Upper lobe of right lung (tissue), 1 donor: Measurements from ENCODE around the gene ACTR1B. TPM values are rescaled to one million over a fixed set of nuclear protein-coding genes. Genes with fewer than 3 reads are reported as not detected.

Source experiments
- ATAC-seq: fragments of 200-7000 bp; cut with Tn5 transposase; one replicate; pipeline ENCODE4 v1.9.1; 2020; ENCODE audit warnings: mild to moderate bottlenecking, moderate library complexity
- DNase-seq: peaks from one replicate; pipeline ENCODE4 v3.0.0-alpha.2; 2020
- H3K27ac ChIP-seq: fragments of 200-600 bp; one replicate; pipeline ENCODE4 v1.8.0; 2022
- H3K27me3 ChIP-seq: fragments of 200-600 bp; one replicate; pipeline ENCODE4 v1.8.0; 2022; ENCODE audit warnings: mild to moderate bottlenecking
- H3K36me3 ChIP-seq: fragments of 200-600 bp; one replicate; pipeline ENCODE4 v1.8.0; 2022
- H3K4me1 ChIP-seq: fragments of 200-600 bp; one replicate; pipeline ENCODE4 v1.8.0; 2022
- H3K4me3 ChIP-seq: fragments of 200-600 bp; one replicate; pipeline ENCODE4 v1.8.0; 2022; ENCODE audit warnings: mild to moderate bottlenecking
- H3K9me3 ChIP-seq: fragments of 200-600 bp; one replicate; pipeline ENCODE4 v1.8.0; 2022
- intact Hi-C: fragments of 100-400 bp; cut with DNase I; formaldehyde crosslinking; loops from one replicate; pipeline ENCODE4 v1.11.0; 2022
- total RNA-seq: library from RNA; stranded (reverse); fragmentation: NEBNext Ultra II Directional; extraction: Animal tissue kit (Norgen Biotek cat#: 25700); gene quantifications from one replicate; pipeline ENCODE4 v1.2.1, GENCODE V29; 2021
- TF ChIP-seq, protein P1 (sequence below): fragments of 200-600 bp; IDR thresholded peaks from one replicate; pipeline ENCODE4 v1.8.0; 2022; ENCODE audit warnings: antibody characterized with exemption
- donor health status: DM: no; HTN: yes; CAD: no; lungs with severe emphysema.

ACTR1B gene
- total RNA-seq, 1 donor from 2014 or later: 60.7 TPM

DNA sequence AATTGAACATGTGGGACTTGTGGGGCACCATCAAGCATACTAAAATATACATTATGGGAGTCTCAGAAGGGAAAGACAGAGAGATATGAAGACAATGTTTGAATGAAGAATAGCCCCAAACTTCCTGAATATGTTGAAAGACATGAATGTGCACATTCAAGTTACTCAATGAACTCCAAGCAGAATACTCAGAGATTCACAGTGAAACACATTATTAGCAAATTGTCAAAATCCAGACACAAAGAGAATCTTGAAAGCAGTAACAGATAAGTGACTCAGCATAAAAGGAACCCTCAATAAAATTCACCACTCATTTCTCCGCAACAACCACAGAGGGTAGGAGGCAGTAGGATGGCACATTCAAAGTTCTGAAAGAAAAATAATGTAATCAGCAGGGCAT is 14.5 kb upstream of the ACTR1B start:
- H3K36me3 ChIP-seq: no peaks in the 10 kb centered on the region
- TF ChIP-seq, protein P1, sequence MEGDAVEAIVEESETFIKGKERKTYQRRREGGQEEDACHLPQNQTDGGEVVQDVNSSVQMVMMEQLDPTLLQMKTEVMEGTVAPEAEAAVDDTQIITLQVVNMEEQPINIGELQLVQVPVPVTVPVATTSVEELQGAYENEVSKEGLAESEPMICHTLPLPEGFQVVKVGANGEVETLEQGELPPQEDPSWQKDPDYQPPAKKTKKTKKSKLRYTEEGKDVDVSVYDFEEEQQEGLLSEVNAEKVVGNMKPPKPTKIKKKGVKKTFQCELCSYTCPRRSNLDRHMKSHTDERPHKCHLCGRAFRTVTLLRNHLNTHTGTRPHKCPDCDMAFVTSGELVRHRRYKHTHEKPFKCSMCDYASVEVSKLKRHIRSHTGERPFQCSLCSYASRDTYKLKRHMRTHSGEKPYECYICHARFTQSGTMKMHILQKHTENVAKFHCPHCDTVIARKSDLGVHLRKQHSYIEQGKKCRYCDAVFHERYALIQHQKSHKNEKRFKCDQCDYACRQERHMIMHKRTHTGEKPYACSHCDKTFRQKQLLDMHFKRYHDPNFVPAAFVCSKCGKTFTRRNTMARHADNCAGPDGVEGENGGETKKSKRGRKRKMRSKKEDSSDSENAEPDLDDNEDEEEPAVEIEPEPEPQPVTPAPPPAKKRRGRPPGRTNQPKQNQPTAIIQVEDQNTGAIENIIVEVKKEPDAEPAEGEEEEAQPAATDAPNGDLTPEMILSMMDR: no peak
- H3K9me3 ChIP-seq: no peaks in the 10 kb centered on the region
- no peak for ATAC-seq
- intact Hi-C loops: no loop called here
- H3K4me3 ChIP-seq: no peak overlapping the region
- no peak for DNase-seq
- H3K27ac ChIP-seq: no peak overlapping the region
- H3K27me3 ChIP-seq: no peaks in the 10 kb centered on the region
- no peaks in the 10 kb centered on the region for H3K4me1 ChIP-seq

DNA sequence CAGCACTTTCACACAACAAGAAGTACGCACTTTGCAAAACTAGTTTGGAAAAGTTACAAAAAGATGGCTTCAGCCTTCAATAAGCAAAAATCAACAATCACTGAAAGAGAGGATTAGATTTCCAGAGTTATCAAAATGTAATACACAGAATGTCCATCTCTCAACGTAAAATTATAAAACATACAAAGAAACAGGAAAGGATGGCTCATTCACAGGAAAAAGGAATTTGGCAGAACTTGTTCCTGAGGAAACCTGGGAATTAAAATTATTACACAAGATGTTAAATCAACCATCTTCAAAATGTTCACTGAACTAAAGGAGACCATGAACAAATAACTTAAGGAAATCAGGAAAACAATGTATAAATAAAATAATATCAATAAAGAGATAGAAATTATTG is 13.6 kb upstream of the ACTR1B start:
- intact Hi-C loops: no loop called here
- Histone ChIP-seq H3K4me1 (no peaks in the 10 kb centered on the region), H3K36me3 (no peaks in the 10 kb centered on the region), H3K4me3 (no peak overlapping the region), H3K27ac (no peak overlapping the region), H3K27me3 (no peaks in the 10 kb centered on the region), H3K9me3 (no peaks in the 10 kb centered on the region)
- TF ChIP-seq, protein P1: no peak
- no peak for ATAC-seq
- DNase-seq: no peak

DNA sequence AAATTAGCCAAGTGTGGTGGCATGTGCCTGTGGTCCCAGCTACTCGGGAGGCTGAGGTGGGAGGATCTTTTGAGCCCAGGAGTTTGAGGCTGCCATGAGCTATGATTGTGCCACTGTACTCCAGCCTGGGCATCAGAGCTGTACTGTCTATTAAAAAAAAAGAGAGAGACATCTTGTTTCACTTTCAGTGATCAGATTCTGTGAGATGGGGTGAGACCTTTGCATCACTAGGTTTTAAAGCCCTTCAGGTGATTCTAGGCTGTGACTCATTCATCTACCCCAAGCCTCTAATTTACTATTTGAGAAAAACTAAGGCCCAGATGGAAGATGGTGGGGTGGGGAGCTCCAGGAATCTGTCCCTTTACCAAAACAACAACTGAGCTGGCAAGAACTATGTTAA is 12.8 kb upstream of the ACTR1B start:
- intact Hi-C loops: no loop called here
- ATAC-seq (no peak), DNase-seq (no peak)
- TF ChIP-seq, protein P1: no peak
- H3K4me3 ChIP-seq: no peak overlapping the region
- H3K9me3 ChIP-seq: no peaks in the 10 kb centered on the region
- H3K4me1 ChIP-seq: no peaks in the 10 kb centered on the region
- no peaks in the 10 kb centered on the region for H3K36me3 ChIP-seq
- no peak overlapping the region for H3K27ac ChIP-seq
- H3K27me3 ChIP-seq: no peaks in the 10 kb centered on the region

DNA sequence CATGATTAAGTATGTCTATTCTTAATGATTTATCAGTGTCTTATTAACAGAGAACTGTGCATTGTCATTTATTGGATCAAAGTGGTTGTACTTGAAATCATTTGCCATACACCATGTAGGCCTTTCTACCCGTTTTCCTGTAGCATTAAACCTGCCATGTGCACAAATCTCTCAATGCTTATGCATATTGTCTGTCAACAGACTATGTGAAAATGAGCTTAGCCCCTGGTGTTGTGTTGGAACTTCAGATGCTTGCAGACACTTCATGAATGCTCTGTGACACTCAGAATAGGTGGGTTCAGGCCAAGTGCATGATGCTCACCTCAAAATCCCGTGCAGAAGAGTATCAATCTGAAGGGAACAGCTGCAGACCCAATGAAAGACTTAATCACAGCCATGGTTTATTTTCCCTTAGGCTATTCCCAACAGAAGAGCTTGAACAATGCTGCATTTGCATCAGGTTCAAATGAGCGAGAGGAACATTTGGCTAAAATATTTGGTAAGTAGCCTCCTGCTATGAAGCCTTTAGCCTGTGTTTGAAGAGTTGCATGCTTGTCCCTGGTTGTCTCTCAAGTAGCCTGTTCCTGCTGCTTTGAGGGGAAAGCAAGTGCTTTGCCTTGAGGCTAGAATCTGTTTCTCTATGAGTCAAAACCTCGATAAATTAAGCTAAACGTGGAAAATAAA is 11.7 kb upstream of the ACTR1B start:
- H3K9me3 ChIP-seq: no peaks in the 10 kb centered on the region
- no peak for ATAC-seq

DNA sequence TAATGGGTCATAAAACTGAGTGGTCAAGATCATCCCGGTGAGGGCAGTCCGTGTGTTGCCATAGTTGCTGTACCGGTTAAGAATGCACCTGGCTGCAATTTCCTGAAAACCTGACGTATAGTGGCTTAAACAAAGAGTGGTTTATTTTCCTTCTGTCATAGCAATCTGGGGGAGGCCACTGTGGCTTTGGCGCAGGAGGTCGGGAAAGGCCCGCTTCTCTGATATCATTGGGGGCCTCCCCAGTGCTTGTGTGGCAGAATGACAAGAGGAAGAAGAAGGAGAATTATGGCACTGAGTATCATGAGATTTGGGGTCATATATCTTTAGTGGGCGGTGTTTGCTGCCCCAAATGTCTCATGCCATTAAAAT is 10.1 kb upstream of the ACTR1B start:
- Histone ChIP-seq H3K36me3 (no peaks in the 10 kb centered on the region), H3K27ac (no peak overlapping the region), H3K4me3 (no peak overlapping the region), H3K9me3 (no peaks in the 10 kb centered on the region), H3K27me3 (no peaks in the 10 kb centered on the region), H3K4me1 (no peaks in the 10 kb centered on the region)
- TF ChIP-seq, protein P1: no peak
- intact Hi-C loops: no loop called here
- ATAC-seq (no peak), DNase-seq (no peak)

More for the DNA sequence above, 11.7 kb upstream of the ACTR1B start:
- no peaks in the 10 kb centered on the region for H3K27me3 ChIP-seq
- intact Hi-C loops: no loop called here
- no peak for DNase-seq
- H3K4me1 ChIP-seq: no peaks in the 10 kb centered on the region
- no peaks in the 10 kb centered on the region for H3K36me3 ChIP-seq
- no peak overlapping the region for H3K4me3 ChIP-seq
- TF ChIP-seq, protein P1: no peak
- H3K27ac ChIP-seq: no peak overlapping the region
